MM.1S (cell line): ENCODE results near the gene LILRA6.
"Not testable (repeated sequence)": the region's sequence is repeated elsewhere in the genome, so short reads cannot be mapped to it uniquely, and the experiment has no call there.

Experiments
- DNase-seq: peaks from one replicate; pipeline ENCODE4 v3.0.0-alpha.2; 2015
- H2AFZ ChIP-seq: fragments of 300-600 bp; sonication (generic); 2 replicates; pipeline ENCODE4 v1.6.0; 2016; ENCODE audit warnings: antibody characterized with exemption, low read length
- H3F3A ChIP-seq: fragments of 300-600 bp; sonication (generic); 2 replicates; pipeline ENCODE4 v1.6.1; 2016; ENCODE audit warnings: mild to moderate bottlenecking, antibody characterized with exemption, low read length, moderate library complexity, mixed read lengths; ENCODE audit not compliant: insufficient read depth
- H3K27ac ChIP-seq: fragments of 300-600 bp; sonication (generic); 2 replicates; pipeline ENCODE4 v1.5.1; 2016; ENCODE audit warnings: mild to moderate bottlenecking, low read length
- H3K27me3 ChIP-seq: fragments of 300-600 bp; sonication (generic); replicated peaks from 2 replicates; pipeline ENCODE4 v1.6.0; 2016; ENCODE audit warnings: low read length; ENCODE audit not compliant: insufficient read depth
- H3K36me3 ChIP-seq: fragments of 300-600 bp; sonication (generic); replicated peaks from 2 replicates; pipeline ENCODE4 v1.6.1; 2016; ENCODE audit warnings: mild to moderate bottlenecking, low read length, mixed read lengths; ENCODE audit not compliant: insufficient read depth
- H3K4me1 ChIP-seq: fragments of 300-600 bp; sonication (generic); 2 replicates; pipeline ENCODE4 v1.6.1; 2016; ENCODE audit warnings: low read length, mixed read lengths
- H3K4me2 ChIP-seq: fragments of 300-600 bp; sonication (generic); 2 replicates; pipeline ENCODE4 v1.6.0; 2016; ENCODE audit warnings: low read depth, low read length
- H3K4me3 ChIP-seq: fragments of 300-600 bp; sonication (generic); 2 replicates; pipeline ENCODE4 v1.5.1; 2016; ENCODE audit warnings: low read length, mixed read lengths
- H3K79me2 ChIP-seq: fragments of 300-600 bp; sonication (generic); 2 replicates; pipeline ENCODE4 v1.6.1; 2016; ENCODE audit warnings: mixed run types, low read length, mixed read lengths
- H3K9ac ChIP-seq: fragments of 300-600 bp; sonication (generic); 2 replicates; pipeline ENCODE4 v1.6.1; 2016; ENCODE audit warnings: low read length, mixed read lengths
- H3K9me2 ChIP-seq: fragments of 300-600 bp; sonication (generic); replicated peaks from 2 replicates; pipeline ENCODE4 v1.6.1; 2016; ENCODE audit warnings: mild to moderate bottlenecking, low read length, mixed read lengths; ENCODE audit not compliant: insufficient read depth
- H3K9me3 ChIP-seq: fragments of 300-600 bp; sonication (generic); replicated peaks from 2 replicates; pipeline ENCODE4 v1.6.1; 2016; ENCODE audit warnings: mild to moderate bottlenecking, low read length, mixed read lengths; ENCODE audit not compliant: insufficient read depth
- H4K20me1 ChIP-seq: fragments of 300-600 bp; sonication (generic); 2 replicates; pipeline ENCODE4 v1.6.1; 2016; ENCODE audit warnings: mild to moderate bottlenecking, low read length, moderate library complexity, mixed read lengths; ENCODE audit not compliant: insufficient read depth
- CTCF ChIP-seq: fragments of 300-600 bp; sonication (generic); IDR thresholded peaks from 2 replicates; pipeline ENCODE4 v1.5.1; 2016; ENCODE audit warnings: antibody characterized with exemption, low read length, mixed read lengths
- EZH2 ChIP-seq: fragments of 300-600 bp; sonication (generic); optimal IDR thresholded peaks from 2 replicates; pipeline ENCODE3; 2017; ENCODE audit warnings: low read depth, mild to moderate bottlenecking, antibody characterized with exemption, low read length, mixed read lengths
- EZH2phosphoT487 ChIP-seq: fragments of 300-600 bp; sonication (generic); IDR thresholded peaks from 2 replicates; pipeline ENCODE4 v1.6.1; 2018; ENCODE audit warnings: antibody characterized with exemption, low read length

LILRA6 gene

GRCh38 chr19:54242646-54243045 is at the start of gene LILRA6:
Gene LILRA6 (minus strand): TSS chr19:54242790.
- not testable (repeated sequence) for DNase-seq, H3K4me3 ChIP-seq, H3K27ac ChIP-seq, H3K9me3 ChIP-seq, H3F3A ChIP-seq, H3K36me3 ChIP-seq, H3K4me1 ChIP-seq, H3K79me2 ChIP-seq, H3K27me3 ChIP-seq, H3K4me2 ChIP-seq, H3K9me2 ChIP-seq, H4K20me1 ChIP-seq, H2AFZ ChIP-seq, H3K9ac ChIP-seq

- H2AFZ ChIP-seq, H4K20me1 ChIP-seq, H3K36me3 ChIP-seq, H3K9me2 ChIP-seq, H3K27ac ChIP-seq, DNase-seq, H3F3A ChIP-seq, H3K9ac ChIP-seq, H3K4me2 ChIP-seq, H3K4me3 ChIP-seq, H3K9me3 ChIP-seq, H3K79me2 ChIP-seq, H3K4me1 ChIP-seq: not testable (repeated sequence)
- peaks cover 86% of the 10 kb centered on the region for H3K27me3 ChIP-seq
These were observed 46.6 kb upstream of the LILRA6 start for GRCh38 chr19:54289160-54289559.

GRCh38 chr19:54287456-54287855 is 44.9 kb upstream of the LILRA6 start:
- Histone ChIP-seq H3K27ac (no peak overlapping the region), H3K9ac (no peak overlapping the region), H2AFZ (no peak overlapping the region), H3F3A (no peaks in the 10 kb centered on the region), H3K4me1 (no peaks in the 10 kb centered on the region), H3K27me3 (peaks cover 86% of the 10 kb centered on the region), H3K79me2 (no peaks in the 10 kb centered on the region), H4K20me1 (no peaks in the 10 kb centered on the region), H3K36me3 (no peaks in the 10 kb centered on the region), H3K9me3 (no peaks in the 10 kb centered on the region), H3K4me3 (no peak overlapping the region), H3K9me2 (no peaks in the 10 kb centered on the region), H3K4me2 (no peak overlapping the region)
- DNase-seq: no peak
- TF ChIP-seq EZH2 (no peak), EZH2phosphoT487 (no peak), CTCF (no peak)

- H3K9me2 ChIP-seq, H3K27ac ChIP-seq, H3K36me3 ChIP-seq, DNase-seq, H3K4me3 ChIP-seq, H2AFZ ChIP-seq, H4K20me1 ChIP-seq, H3K4me2 ChIP-seq, H3K9ac ChIP-seq, H3K4me1 ChIP-seq, H3K79me2 ChIP-seq, H3F3A ChIP-seq, H3K9me3 ChIP-seq: not testable (repeated sequence)
- peaks cover 86% of the 10 kb centered on the region for H3K27me3 ChIP-seq
These were observed 43.7 kb upstream of the LILRA6 start for GRCh38 chr19:54286283-54286682.

- H3K4me3 ChIP-seq, H4K20me1 ChIP-seq, H3K36me3 ChIP-seq, H3K9ac ChIP-seq, H3K9me3 ChIP-seq, H2AFZ ChIP-seq, H3K79me2 ChIP-seq, H3K27ac ChIP-seq, H3K4me1 ChIP-seq, DNase-seq, H3K4me2 ChIP-seq, H3F3A ChIP-seq, H3K9me2 ChIP-seq: not testable (repeated sequence)
- peaks cover 83% of the 10 kb centered on the region for H3K27me3 ChIP-seq
These were observed 43.0 kb upstream of the LILRA6 start for GRCh38 chr19:54285427-54286056.
